Activated T-cell treated with anti-CD3 and anti-CD28 coated beads, Interleukin-2, amount 50 U/mL, for 48 hours (primary cell): Measurements from ENCODE around the gene THAP4.
"Not testable (repeated sequence)": the region's sequence is repeated elsewhere in the genome, so short reads cannot be mapped to it uniquely, and the experiment has no call there.

Source experiments
- DNase-seq, 2 experiments: peaks; one replicate each; pipeline ENCODE4 v3.0.0-alpha.2; 2020

The THAP4 gene

GRCh38 chr2:241611062-241611461, 25.9 kb downstream of the THAP4 start:
- no peak for DNase-seq

GRCh38 chr2:241609859-241610793, 26.8 kb downstream of the THAP4 start:
- peak; percentile 93 to 95 for DNase-seq

- peak in 1 of 2 experiments; percentile 29 for DNase-seq
These were observed 28.1 kb downstream of the THAP4 start for GRCh38 chr2:241608881-241609280.

- DNase-seq = no peak
These were observed 29.6 kb downstream of the THAP4 start for GRCh38 chr2:241607162-241607885.

GRCh38 chr2:241606186-241606585, 30.8 kb downstream of the THAP4 start:
- no peak for DNase-seq

GRCh38 chr2:241603686-241604085, 33.3 kb downstream of the THAP4 start:
- DNase-seq = no peak

- DNase-seq = no peak
These were observed 34.2 kb downstream of the THAP4 start for GRCh38 chr2:241602720-241603119.

GRCh38 chr2:241601841-241602240, 35.1 kb downstream of the THAP4 start:
- no peak for DNase-seq

GRCh38 chr2:241599615-241600014, 37.3 kb downstream of the THAP4 start:
- no peak for DNase-seq

- no peak for DNase-seq
These were observed 38.5 kb downstream of the THAP4 start for GRCh38 chr2:241598487-241598886.

- DNase-seq = no peak
These were observed 38.9 kb downstream of the THAP4 start for GRCh38 chr2:241598061-241598460.

- no peak for DNase-seq
These were observed 39.4 kb downstream of the THAP4 start for GRCh38 chr2:241597561-241597960.

- DNase-seq = no peak
These were observed 41.3 kb downstream of the THAP4 start for GRCh38 chr2:241595600-241596140.

- DNase-seq = no peak
These were observed 43.7 kb downstream of the THAP4 start for GRCh38 chr2:241593271-241593670.

GRCh38 chr2:241592126-241592845, 44.7 kb downstream of the THAP4 start:
- no peak for DNase-seq

- DNase-seq = not testable (repeated sequence)
These were observed 46.2 kb downstream of the THAP4 start for GRCh38 chr2:241590496-241591455.

- not testable (repeated sequence) for DNase-seq
These were observed 47.1 kb downstream of the THAP4 start for GRCh38 chr2:241589863-241590262.

- no peak for DNase-seq
These were observed 50.2 kb downstream of the THAP4 start for GRCh38 chr2:241586564-241587264.

GRCh38 chr2:241584436-241584835, 52.5 kb downstream of the THAP4 start:
- DNase-seq = no peak

- DNase-seq = no peak
These were observed 54.2 kb downstream of the THAP4 start for GRCh38 chr2:241582806-241583205.

GRCh38 chr2:241582328-241582727, 54.6 kb downstream of the THAP4 start:
- no peak for DNase-seq
